NCI-H1694 (cell line): ENCODE data around the gene BDH1.
A peak's percentile ranks its signal among the peaks of the same experiment; 100 is the strongest.

Experiments used
- DNase-seq: peaks from one replicate; lab custom pipeline; 2025; lab: John Stamatoyannopoulos, UW

The BDH1 gene

GRCh38 chr3:197504641-197505121 lies 51.1 kb downstream of the BDH1 start:
- no peak for DNase-seq

GRCh38 chr3:197504229-197504628 lies 51.5 kb downstream of the BDH1 start:
- no peak for DNase-seq

GRCh38 chr3:197503652-197504051 lies 52.1 kb downstream of the BDH1 start:
- DNase-seq: no peak

GRCh38 chr3:197501879-197502620 lies 53.7 kb downstream of the BDH1 start:
- peak; percentile 51 for DNase-seq

GRCh38 chr3:197501496-197501878 lies 54.3 kb downstream of the BDH1 start:
- no peak for DNase-seq

- no peak for DNase-seq
Measured at GRCh38 chr3:197500812-197501211, 55.0 kb downstream of the BDH1 start.

GRCh38 chr3:197499427-197499826 lies 56.3 kb downstream of the BDH1 start:
- no peak for DNase-seq

- no peak for DNase-seq
Measured at GRCh38 chr3:197498499-197499241, 57.1 kb downstream of the BDH1 start.

GRCh38 chr3:197496746-197497125 lies 59.0 kb downstream of the BDH1 start:
- no peak for DNase-seq

GRCh38 chr3:197495999-197496745 lies 59.6 kb downstream of the BDH1 start:
- DNase-seq: no peak

GRCh38 chr3:197495499-197495898 lies 60.3 kb downstream of the BDH1 start:
- no peak for DNase-seq

GRCh38 chr3:197495059-197495455 lies 60.7 kb downstream of the BDH1 start:
- no peak for DNase-seq

- DNase-seq: no peak
Measured at GRCh38 chr3:197494366-197495058, 61.3 kb downstream of the BDH1 start.

GRCh38 chr3:197493049-197493448 lies 62.7 kb downstream of the BDH1 start:
- no peak for DNase-seq

- DNase-seq: no peak
Measured at GRCh38 chr3:197491923-197492664, 63.7 kb downstream of the BDH1 start.

- DNase-seq: no peak
Measured at GRCh38 chr3:197491478-197491877, 64.3 kb downstream of the BDH1 start.

- no peak for DNase-seq
Measured at GRCh38 chr3:197490098-197491058, 65.4 kb downstream of the BDH1 start.

GRCh38 chr3:197487911-197488391 lies 67.8 kb downstream of the BDH1 start:
- DNase-seq: peak; percentile 10

- no peak for DNase-seq
Measured at GRCh38 chr3:197486861-197487260, 68.9 kb downstream of the BDH1 start.

GRCh38 chr3:197485143-197485542 lies 70.6 kb downstream of the BDH1 start:
- no peak for DNase-seq
